Measurements from ENCODE around the gene LY6G6D.

LY6G6D gene

GRCh38 chr6:31764198-31764597, 49.0 kb downstream of the LY6G6D start:
- DNase-seq (ENCODE audit: low read depth in 2 of 2) = no peak

GRCh38 chr6:31765559-31765909, 50.4 kb downstream of the LY6G6D start:
- DNase-seq (ENCODE audit: low read depth in 2 of 2) = no peak

GRCh38 chr6:31765910-31766794, 51.0 kb downstream of the LY6G6D start:
- no peak for DNase-seq (ENCODE audit: low read depth in 2 of 2)

- DNase-seq (ENCODE audit: low read depth in 2 of 2) = no peak
These were observed 52.0 kb downstream of the LY6G6D start for GRCh38 chr6:31767096-31767645.
